ENCODE results near the gene LGSN. TPM values are rescaled to one million over a fixed set of nuclear protein-coding genes. Genes with fewer than 3 reads are reported as not detected.
"Not testable (repeated sequence)": the region's sequence is repeated elsewhere in the genome, so short reads cannot be mapped to it uniquely, and the experiment has no call there.

LGSN gene
- total and polyA plus RNA-seq, 10 of the 15 experiments (the other 5 are each of a cell fraction or from before 2014, with no cell fraction given) = not detected

- no peak for TF ChIP-seq ZNF687 (IDR thresholded peaks at IDR 0.05)
- no peak for TF ChIP-seq CBX5 (IDR thresholded peaks at IDR 0.05; ENCODE audit: low read depth)
- TF ChIP-seq BCLAF1 (IDR thresholded peaks at IDR 0.05) = no peak
- peak in 1 of 2 experiments; percentile 14; a peak in 1 of 4 replicates for TF ChIP-seq EP300 (IDR thresholded peaks at IDR 0.05; ENCODE audit: borderline replicate concordance in 1 of 2, control insufficient read depth in 1 of 2, low read depth in 2 of 2, low read length in 2 of 2)
- TF ChIP-seq LARP7 (IDR thresholded peaks at IDR 0.05) = no peak
- TF ChIP-seq SMARCA5 (IDR thresholded peaks at IDR 0.05) = no peak
- TF ChIP-seq IRF3 (IDR thresholded peaks at IDR 0.05) = no peak
- TF ChIP-seq MTA2 (IDR thresholded peaks at IDR 0.05; ENCODE audit: low read depth) = peak; percentile 40; the same call in 1 of the 2 replicates
Observed at GRCh38 chr6:63236398-63236817, 83.4 kb downstream of the LGSN start (continued).

GRCh38 chr6:63230511-63230910 lies 89.3 kb downstream of the LGSN start:
- H3K4me2 ChIP-seq (ENCODE audit: control insufficient read depth, insufficient read depth); H2AFZ ChIP-seq (ENCODE audit: control insufficient read depth, low read depth, low read length); FAIRE-seq; intact Hi-C loops (cut with micrococcal nuclease; ENCODE audit: unreplicated experiment); POLR2A ChIA-PET; SMC1A ChIA-PET (ENCODE audit: uncharacterized antibody, unreplicated experiment); H3K9ac ChIP-seq (ENCODE audit: control insufficient read depth, insufficient read depth, low read length); DNase-seq (ENCODE audit: low read depth, low spot score); H3K36me3 ChIP-seq (ENCODE audit: control insufficient read depth in 2 of 2, insufficient read depth in 2 of 2, low read length in 1 of 2); in situ Hi-C loops (cut with MboI); H3K27ac ChIP-seq (ENCODE audit: control insufficient read depth, insufficient read depth); H3K27me3 ChIP-seq (replicated peaks in 1 of 2; ENCODE audit: control insufficient read depth in 2 of 2, insufficient read depth in 2 of 2, low read length in 1 of 2); H3K79me2 ChIP-seq (ENCODE audit: control insufficient read depth, insufficient read depth, low read length); ATAC-seq; CTCF ChIA-PET; BruUV-seq (replicated peaks); H3K9me3 ChIP-seq (replicated peaks; ENCODE audit: control insufficient read depth, insufficient read depth, low read length); RAD21 ChIA-PET (ENCODE audit: unreplicated experiment); H3K4me3 ChIP-seq; H3K4me1 ChIP-seq (ENCODE audit: control insufficient read depth, insufficient read depth, low read length); H4K20me1 ChIP-seq (ENCODE audit: control insufficient read depth, insufficient read depth): not testable (repeated sequence)
- 41% methylated on average over 12 of the region's 12 CpGs for WGBS (ENCODE audit: insufficient coverage, insufficient replicate concordance, low lambda C conversion rate, missing lambda C conversion rate)

- 35% methylated on average over 10 of the region's 13 CpGs for WGBS (ENCODE audit: insufficient coverage, insufficient replicate concordance, low lambda C conversion rate, missing lambda C conversion rate)
- ATAC-seq; H3K4me2 ChIP-seq (ENCODE audit: control insufficient read depth, insufficient read depth): not testable (repeated sequence)
Observed at GRCh38 chr6:63230027-63230426, 89.8 kb downstream of the LGSN start.

More at GRCh38 chr6:63230027-63230426, 89.8 kb downstream of the LGSN start:
- H3K9me3 ChIP-seq (replicated peaks; ENCODE audit: control insufficient read depth, insufficient read depth, low read length); DNase-seq (ENCODE audit: low read depth, low spot score); H3K36me3 ChIP-seq (ENCODE audit: control insufficient read depth in 2 of 2, insufficient read depth in 2 of 2, low read length in 1 of 2); H2AFZ ChIP-seq (ENCODE audit: control insufficient read depth, low read depth, low read length); intact Hi-C loops (cut with micrococcal nuclease; ENCODE audit: unreplicated experiment); H3K27me3 ChIP-seq (replicated peaks in 1 of 2; ENCODE audit: control insufficient read depth in 2 of 2, insufficient read depth in 2 of 2, low read length in 1 of 2); RAD21 ChIA-PET (ENCODE audit: unreplicated experiment); H3K27ac ChIP-seq (ENCODE audit: control insufficient read depth, insufficient read depth); BruUV-seq (replicated peaks); CTCF ChIA-PET; H3K4me1 ChIP-seq (ENCODE audit: control insufficient read depth, insufficient read depth, low read length); SMC1A ChIA-PET (ENCODE audit: uncharacterized antibody, unreplicated experiment); H3K9ac ChIP-seq (ENCODE audit: control insufficient read depth, insufficient read depth, low read length); H4K20me1 ChIP-seq (ENCODE audit: control insufficient read depth, insufficient read depth); H3K4me3 ChIP-seq; FAIRE-seq; POLR2A ChIA-PET; H3K79me2 ChIP-seq (ENCODE audit: control insufficient read depth, insufficient read depth, low read length); in situ Hi-C loops (cut with MboI): not testable (repeated sequence)
